ENCODE measurements around the gene DDX1.

DNA sequence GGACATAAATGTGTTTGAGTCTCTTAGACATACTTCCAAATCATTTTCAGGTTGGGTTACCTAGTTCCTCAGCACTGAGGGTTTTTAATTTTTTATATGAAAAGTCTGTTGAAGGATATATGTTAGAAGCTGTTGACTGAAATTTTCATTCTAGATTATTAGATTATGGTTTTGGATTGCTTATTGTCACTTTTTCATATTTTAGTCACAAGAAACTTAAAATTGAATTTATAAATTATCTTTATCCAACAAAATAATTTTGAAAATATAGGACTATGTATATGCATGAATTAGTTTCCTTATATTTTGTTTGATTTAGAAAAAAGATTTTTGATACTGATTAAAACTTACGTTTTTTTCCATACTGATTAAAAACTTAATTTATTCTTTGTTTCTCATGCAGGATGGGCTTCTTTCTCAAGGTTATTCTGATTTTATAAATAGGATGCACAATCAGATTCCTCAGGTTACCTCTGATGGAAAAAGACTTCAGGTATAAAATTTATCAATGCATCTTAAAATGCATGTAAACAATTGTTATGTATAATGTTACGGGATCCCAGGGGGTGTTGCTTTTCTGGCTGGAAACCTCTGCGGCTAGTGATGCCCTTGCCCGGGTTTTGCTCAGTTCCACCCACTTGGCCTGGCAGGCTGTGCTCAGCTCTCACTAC is 26.2 kb downstream of the DDX1 start:
- TF ChIP-seq, protein P1, sequence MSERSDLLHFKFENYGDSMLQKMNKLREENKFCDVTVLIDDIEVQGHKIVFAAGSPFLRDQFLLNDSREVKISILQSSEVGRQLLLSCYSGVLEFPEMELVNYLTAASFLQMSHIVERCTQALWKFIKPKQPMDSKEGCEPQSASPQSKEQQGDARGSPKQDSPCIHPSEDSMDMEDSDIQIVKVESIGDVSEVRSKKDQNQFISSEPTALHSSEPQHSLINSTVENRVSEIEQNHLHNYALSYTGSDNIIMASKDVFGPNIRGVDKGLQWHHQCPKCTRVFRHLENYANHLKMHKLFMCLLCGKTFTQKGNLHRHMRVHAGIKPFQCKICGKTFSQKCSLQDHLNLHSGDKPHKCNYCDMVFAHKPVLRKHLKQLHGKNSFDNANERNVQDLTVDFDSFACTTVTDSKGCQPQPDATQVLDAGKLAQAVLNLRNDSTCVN (tag by site-specific recombination; optimal IDR thresholded peaks at IDR 0.05): no peak
- TF ChIP-seq ZNF18 (tag by site-specific recombination; IDR thresholded peaks at IDR 0.05): no peak
- TF ChIP-seq MZF1 (tag by site-specific recombination; IDR thresholded peaks at IDR 0.05; ENCODE audit: borderline replicate concordance): no peak
